ENCODE results near the gene MRC2. TPM values are rescaled to one million over a fixed set of nuclear protein-coding genes. Genes with fewer than 3 reads are reported as not detected.

The MRC2 gene
- polyA plus RNA-seq, 1 of the 3 experiments (the other 2 are of a cell fraction) = 213 TPM

DNA sequence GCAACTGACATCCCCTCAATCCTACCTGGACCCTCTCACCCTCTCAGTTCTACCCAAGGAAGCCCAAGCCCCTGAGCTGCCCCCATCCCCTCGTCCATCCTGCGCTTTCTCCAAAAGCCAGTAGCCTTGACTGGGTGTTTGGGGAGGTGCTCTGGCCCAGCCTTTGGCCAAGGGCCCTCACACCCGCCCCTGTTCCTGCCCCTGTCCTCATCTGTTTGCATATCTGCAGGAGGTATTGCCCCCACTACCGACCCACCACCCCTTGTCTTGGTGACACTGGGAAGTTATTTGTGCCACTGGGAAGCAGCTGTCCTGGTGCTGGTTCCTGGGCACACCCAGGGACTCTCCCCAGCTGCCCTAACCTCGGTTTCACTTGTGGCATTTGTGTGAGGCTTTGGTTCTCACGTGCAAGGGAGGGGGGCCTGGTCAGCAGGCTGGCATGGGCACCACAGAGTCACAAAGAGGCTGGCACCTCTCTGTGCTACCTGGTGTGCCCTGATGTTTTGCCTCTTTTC, 75.3 kb downstream of the MRC2 start:
- TF ChIP-seq, protein P1, sequence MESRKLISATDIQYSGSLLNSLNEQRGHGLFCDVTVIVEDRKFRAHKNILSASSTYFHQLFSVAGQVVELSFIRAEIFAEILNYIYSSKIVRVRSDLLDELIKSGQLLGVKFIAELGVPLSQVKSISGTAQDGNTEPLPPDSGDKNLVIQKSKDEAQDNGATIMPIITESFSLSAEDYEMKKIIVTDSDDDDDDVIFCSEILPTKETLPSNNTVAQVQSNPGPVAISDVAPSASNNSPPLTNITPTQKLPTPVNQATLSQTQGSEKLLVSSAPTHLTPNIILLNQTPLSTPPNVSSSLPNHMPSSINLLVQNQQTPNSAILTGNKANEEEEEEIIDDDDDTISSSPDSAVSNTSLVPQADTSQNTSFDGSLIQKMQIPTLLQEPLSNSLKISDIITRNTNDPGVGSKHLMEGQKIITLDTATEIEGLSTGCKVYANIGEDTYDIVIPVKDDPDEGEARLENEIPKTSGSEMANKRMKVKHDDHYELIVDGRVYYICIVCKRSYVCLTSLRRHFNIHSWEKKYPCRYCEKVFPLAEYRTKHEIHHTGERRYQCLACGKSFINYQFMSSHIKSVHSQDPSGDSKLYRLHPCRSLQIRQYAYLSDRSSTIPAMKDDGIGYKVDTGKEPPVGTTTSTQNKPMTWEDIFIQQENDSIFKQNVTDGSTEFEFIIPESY (IDR thresholded peaks at IDR 0.05; ENCODE audit: borderline replicate concordance, low read depth) = no peak
- TF ChIP-seq NFIC (IDR thresholded peaks at IDR 0.05; ENCODE audit: borderline replicate concordance) (no peak), GABPA (IDR thresholded peaks at IDR 0.05; ENCODE audit: low read depth) (no peak), SIN3A (IDR thresholded peaks at IDR 0.05; ENCODE audit: borderline replicate concordance, low read depth, low read length) (no peak), TCF12 (IDR thresholded peaks at IDR 0.05) (no peak), TEAD4 (IDR thresholded peaks at IDR 0.05; ENCODE audit: borderline replicate concordance, insufficient read depth) (no peak), MXI1 (IDR thresholded peaks at IDR 0.05; ENCODE audit: low read depth, low read length) (no peak), SMC3 (IDR thresholded peaks at IDR 0.05; ENCODE audit: low read depth, low read length) (no peak), FOXM1 (IDR thresholded peaks at IDR 0.05; ENCODE audit: low read depth) (no peak), POLR2AphosphoS5 (IDR thresholded peaks at IDR 0.05; ENCODE audit: low read depth, low read length) (no peak)
- TF ChIP-seq, protein P2, sequence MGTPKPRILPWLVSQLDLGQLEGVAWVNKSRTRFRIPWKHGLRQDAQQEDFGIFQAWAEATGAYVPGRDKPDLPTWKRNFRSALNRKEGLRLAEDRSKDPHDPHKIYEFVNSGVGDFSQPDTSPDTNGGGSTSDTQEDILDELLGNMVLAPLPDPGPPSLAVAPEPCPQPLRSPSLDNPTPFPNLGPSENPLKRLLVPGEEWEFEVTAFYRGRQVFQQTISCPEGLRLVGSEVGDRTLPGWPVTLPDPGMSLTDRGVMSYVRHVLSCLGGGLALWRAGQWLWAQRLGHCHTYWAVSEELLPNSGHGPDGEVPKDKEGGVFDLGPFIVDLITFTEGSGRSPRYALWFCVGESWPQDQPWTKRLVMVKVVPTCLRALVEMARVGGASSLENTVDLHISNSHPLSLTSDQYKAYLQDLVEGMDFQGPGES (IDR thresholded peaks at IDR 0.05; ENCODE audit: low read depth, low read length) = no peak
- TF ChIP-seq, protein P3, sequence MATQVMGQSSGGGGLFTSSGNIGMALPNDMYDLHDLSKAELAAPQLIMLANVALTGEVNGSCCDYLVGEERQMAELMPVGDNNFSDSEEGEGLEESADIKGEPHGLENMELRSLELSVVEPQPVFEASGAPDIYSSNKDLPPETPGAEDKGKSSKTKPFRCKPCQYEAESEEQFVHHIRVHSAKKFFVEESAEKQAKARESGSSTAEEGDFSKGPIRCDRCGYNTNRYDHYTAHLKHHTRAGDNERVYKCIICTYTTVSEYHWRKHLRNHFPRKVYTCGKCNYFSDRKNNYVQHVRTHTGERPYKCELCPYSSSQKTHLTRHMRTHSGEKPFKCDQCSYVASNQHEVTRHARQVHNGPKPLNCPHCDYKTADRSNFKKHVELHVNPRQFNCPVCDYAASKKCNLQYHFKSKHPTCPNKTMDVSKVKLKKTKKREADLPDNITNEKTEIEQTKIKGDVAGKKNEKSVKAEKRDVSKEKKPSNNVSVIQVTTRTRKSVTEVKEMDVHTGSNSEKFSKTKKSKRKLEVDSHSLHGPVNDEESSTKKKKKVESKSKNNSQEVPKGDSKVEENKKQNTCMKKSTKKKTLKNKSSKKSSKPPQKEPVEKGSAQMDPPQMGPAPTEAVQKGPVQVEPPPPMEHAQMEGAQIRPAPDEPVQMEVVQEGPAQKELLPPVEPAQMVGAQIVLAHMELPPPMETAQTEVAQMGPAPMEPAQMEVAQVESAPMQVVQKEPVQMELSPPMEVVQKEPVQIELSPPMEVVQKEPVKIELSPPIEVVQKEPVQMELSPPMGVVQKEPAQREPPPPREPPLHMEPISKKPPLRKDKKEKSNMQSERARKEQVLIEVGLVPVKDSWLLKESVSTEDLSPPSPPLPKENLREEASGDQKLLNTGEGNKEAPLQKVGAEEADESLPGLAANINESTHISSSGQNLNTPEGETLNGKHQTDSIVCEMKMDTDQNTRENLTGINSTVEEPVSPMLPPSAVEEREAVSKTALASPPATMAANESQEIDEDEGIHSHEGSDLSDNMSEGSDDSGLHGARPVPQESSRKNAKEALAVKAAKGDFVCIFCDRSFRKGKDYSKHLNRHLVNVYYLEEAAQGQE (IDR thresholded peaks at IDR 0.05; ENCODE audit: low read depth, low read length) = no peak
- Histone ChIP-seq H3K4me2 (peak overlapping the region; percentile 93), H2AFZ (ENCODE audit: low read depth) (no peak overlapping the region), H3K9me3 (no peaks in the 10 kb centered on the region), H3K9me2 (no peaks in the 10 kb centered on the region), H3F3A (replicated peaks; ENCODE audit: insufficient read depth) (peaks cover 20% of the 10 kb centered on the region), H4K20me1 (ENCODE audit: insufficient read depth) (no peaks in the 10 kb centered on the region), H3K27me3 (ENCODE audit: insufficient read depth) (no peaks in the 10 kb centered on the region), H3K4me1 (ENCODE audit: control insufficient read depth in 1 of 2, insufficient read depth in 2 of 2, low read depth in 1 of 2, low read length in 1 of 2) (peaks cover 15 to 29% of the 10 kb centered on the region in 2 experiments; a peak in 3 of 4 replicates), H3K36me3 (replicated peaks in 1 of 2; ENCODE audit: control insufficient read depth in 1 of 2, insufficient read depth in 2 of 2, low read length in 1 of 2) (no peaks in the 10 kb centered on the region), H3K4me3 (ENCODE audit: low read depth in 2 of 2, low read length in 1 of 2) (no peak overlapping the region), H3K9ac (no peak overlapping the region), H3K27ac (ENCODE audit: low read depth in 2 of 2, low read length in 1 of 2) (no peak overlapping the region; a peak in 1 of 4 replicates), H3K79me2 (ENCODE audit: insufficient read depth) (peaks cover 10% of the 10 kb centered on the region; the same call in 1 of the 2 replicates)
- ChIA-PET POLR2A (no interaction called here), CTCF (interaction anchor here (0.7 to 6.3 kb wide), 24 partner anchors 9 to 723 kb away, joined by 3 to 61 read pairs (median 3); partner anchors contain the start of gene TANC2)
- no peak for DNase-seq
- 78% methylated on average over 6 of the region's 6 CpGs for WGBS (ENCODE audit: low lambda C conversion rate)

All from SK-N-SH (cell line).